Astrocyte of the cerebellum (primary cell): ENCODE results near the gene TUBGCP3.
"Not testable (repeated sequence)": the region's sequence is repeated elsewhere in the genome, so short reads cannot be mapped to it uniquely, and the experiment has no call there.

Experiments used
- DNase-seq: peaks from one replicate; pipeline ENCODE4 v3.0.0-alpha.2; 2011; ENCODE audit warnings: low read depth
- H3K4me3 ChIP-seq: 2 replicates; pipeline ENCODE4 v1.5.1; 2011; ENCODE audit warnings: mild to moderate bottlenecking, low read depth, low read length, moderate library complexity
- CTCF ChIP-seq: IDR thresholded peaks from 2 replicates; pipeline ENCODE4 v1.5.1; 2012; ENCODE audit warnings: low read length, low read depth, moderate library complexity, mild to moderate bottlenecking; ENCODE audit errors: missing control alignments
- in situ Hi-C: cut with HindIII; loops from 2 replicates; pipeline ENCODE4 v1.10.0; 2017; ENCODE audit warnings: low sequenced_read_pairs

Gene TUBGCP3

GRCh38 chr13:112629161-112629560 lies 41.2 kb upstream of the TUBGCP3 start:
- TF ChIP-seq CTCF: no peak
- no peak overlapping the region for H3K4me3 ChIP-seq
- in situ Hi-C loops: no loop called here
- DNase-seq: no peak

- in situ Hi-C loops, DNase-seq: not testable (repeated sequence)
Observed at GRCh38 chr13:112627613-112628012, 39.7 kb upstream of the TUBGCP3 start.

GRCh38 chr13:112627161-112627560 lies 39.2 kb upstream of the TUBGCP3 start:
- TF ChIP-seq CTCF: no peak
- in situ Hi-C loops: no loop called here
- H3K4me3 ChIP-seq: no peak overlapping the region
- no peak for DNase-seq

More at GRCh38 chr13:112627613-112628012, 39.7 kb upstream of the TUBGCP3 start:
- not testable (repeated sequence) for H3K4me3 ChIP-seq

GRCh38 chr13:112626761-112627160 lies 38.8 kb upstream of the TUBGCP3 start:
- in situ Hi-C loops: no loop called here
- no peak for TF ChIP-seq CTCF
- no peak overlapping the region for H3K4me3 ChIP-seq
- DNase-seq: no peak

GRCh38 chr13:112626124-112626523 lies 38.2 kb upstream of the TUBGCP3 start:
- no peak for TF ChIP-seq CTCF
- DNase-seq: no peak
- no peak overlapping the region for H3K4me3 ChIP-seq
- in situ Hi-C loops: no loop called here

- TF ChIP-seq CTCF: no peak
- no peak for DNase-seq
- in situ Hi-C loops: no loop called here
- no peak overlapping the region for H3K4me3 ChIP-seq
Observed at GRCh38 chr13:112625698-112626097, 37.7 kb upstream of the TUBGCP3 start.

GRCh38 chr13:112624602-112625430 lies 36.9 kb upstream of the TUBGCP3 start:
- H3K4me3 ChIP-seq: no peak overlapping the region
- no peak for TF ChIP-seq CTCF
- no peak for DNase-seq
- in situ Hi-C loops: no loop called here
